Measurements from ENCODE around the gene NSFL1C.

DNA sequence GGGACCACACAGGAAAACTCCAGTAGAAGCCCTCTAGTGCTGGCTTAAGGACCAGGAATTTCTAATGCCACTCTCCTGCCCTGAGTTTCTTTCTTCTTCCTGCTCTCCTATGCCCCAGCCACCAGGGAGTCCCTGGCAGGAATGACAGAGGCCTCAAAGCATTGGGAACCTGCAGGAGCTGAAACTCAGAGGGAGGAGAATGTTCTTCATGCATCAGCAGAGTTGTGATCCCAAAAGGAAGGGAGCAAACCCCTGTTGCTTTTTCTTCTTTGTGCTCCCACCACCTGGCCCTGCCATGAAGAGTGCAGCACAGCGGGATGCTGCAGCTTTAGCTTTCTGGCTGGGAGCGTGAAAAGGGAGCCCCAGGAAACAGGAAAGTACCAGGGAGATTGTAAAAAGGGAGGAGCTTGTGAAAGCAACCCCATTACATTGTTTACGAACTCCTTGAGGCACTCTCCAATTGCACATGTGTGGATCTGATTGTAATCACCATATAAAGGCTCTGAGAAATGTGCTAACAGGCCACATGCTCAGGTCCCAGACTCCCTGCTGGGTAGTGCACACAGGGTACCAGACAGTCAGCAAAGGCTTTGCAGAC is 39.1 kb downstream of the NSFL1C start:
- TF ChIP-seq POLR2A (IDR thresholded peaks at IDR 0.05) = no peak
- TF ChIP-seq, protein P1, sequence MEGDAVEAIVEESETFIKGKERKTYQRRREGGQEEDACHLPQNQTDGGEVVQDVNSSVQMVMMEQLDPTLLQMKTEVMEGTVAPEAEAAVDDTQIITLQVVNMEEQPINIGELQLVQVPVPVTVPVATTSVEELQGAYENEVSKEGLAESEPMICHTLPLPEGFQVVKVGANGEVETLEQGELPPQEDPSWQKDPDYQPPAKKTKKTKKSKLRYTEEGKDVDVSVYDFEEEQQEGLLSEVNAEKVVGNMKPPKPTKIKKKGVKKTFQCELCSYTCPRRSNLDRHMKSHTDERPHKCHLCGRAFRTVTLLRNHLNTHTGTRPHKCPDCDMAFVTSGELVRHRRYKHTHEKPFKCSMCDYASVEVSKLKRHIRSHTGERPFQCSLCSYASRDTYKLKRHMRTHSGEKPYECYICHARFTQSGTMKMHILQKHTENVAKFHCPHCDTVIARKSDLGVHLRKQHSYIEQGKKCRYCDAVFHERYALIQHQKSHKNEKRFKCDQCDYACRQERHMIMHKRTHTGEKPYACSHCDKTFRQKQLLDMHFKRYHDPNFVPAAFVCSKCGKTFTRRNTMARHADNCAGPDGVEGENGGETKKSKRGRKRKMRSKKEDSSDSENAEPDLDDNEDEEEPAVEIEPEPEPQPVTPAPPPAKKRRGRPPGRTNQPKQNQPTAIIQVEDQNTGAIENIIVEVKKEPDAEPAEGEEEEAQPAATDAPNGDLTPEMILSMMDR (IDR thresholded peaks at IDR 0.05) = no peak
